HEK293T (cell line): ENCODE measurements around the gene WIPF3.

Experiments used
- ARNT ChIP-seq: fragments of 450-650 bp; IDR thresholded peaks from 2 replicates; pipeline ENCODE4 v1.6.1; 2017; ENCODE audit warnings: mild to moderate bottlenecking
- CTBP1 ChIP-seq: fragments of 450-650 bp; IDR thresholded peaks from 2 replicates; pipeline ENCODE4 v1.6.1; 2016; ENCODE audit warnings: borderline replicate concordance
- ELF4 ChIP-seq: fragments of 450-650 bp; IDR thresholded peaks from 2 replicates; pipeline ENCODE4 v1.6.1; 2017; ENCODE audit warnings: antibody characterized with exemption
- FOXK2 ChIP-seq: fragments of 450-650 bp; IDR thresholded peaks from 2 replicates; pipeline ENCODE4 v1.6.1; 2016; ENCODE audit warnings: mild to moderate bottlenecking
- FOXM1 ChIP-seq: fragments of 450-650 bp; IDR thresholded peaks from 2 replicates; pipeline ENCODE4 v1.6.1; 2017; ENCODE audit warnings: mild to moderate bottlenecking, borderline replicate concordance
- HDGF ChIP-seq: fragments of 450-650 bp; IDR thresholded peaks from 2 replicates; pipeline ENCODE4 v1.6.1; 2017; ENCODE audit warnings: antibody characterized with exemption, borderline replicate concordance
- NFRKB ChIP-seq: fragments of 450-650 bp; IDR thresholded peaks from 2 replicates; pipeline ENCODE4 v1.6.1; 2016; ENCODE audit warnings: mild to moderate bottlenecking, moderate library complexity
- PKNOX1 ChIP-seq: fragments of 450-650 bp; IDR thresholded peaks from 2 replicates; pipeline ENCODE4 v1.6.1; 2016
- SP1 ChIP-seq: fragments of 450-650 bp; IDR thresholded peaks from 2 replicates; pipeline ENCODE4 v1.6.1; 2017
- TARDBP ChIP-seq: fragments of 450-650 bp; IDR thresholded peaks from 2 replicates; pipeline ENCODE4 v1.6.1; 2016
- ZNF384 ChIP-seq: fragments of 450-650 bp; IDR thresholded peaks from 2 replicates; pipeline ENCODE4 v1.6.1; 2016

GRCh38 chr7:29861884-29862283 is 55.6 kb downstream of the WIPF3 start:
- no peak for TF ChIP-seq HDGF
- no peak for TF ChIP-seq TARDBP
- no peak for TF ChIP-seq FOXM1
- TF ChIP-seq CTBP1: no peak
- no peak for TF ChIP-seq ELF4
- no peak for TF ChIP-seq SP1
- no peak for TF ChIP-seq PKNOX1
- no peak for TF ChIP-seq ARNT
- no peak for TF ChIP-seq FOXK2
- no peak for TF ChIP-seq ZNF384
- TF ChIP-seq NFRKB: no peak
